Endothelial cell of umbilical vein (primary cell): ENCODE measurements around the gene COL1A1. TPM values are rescaled to one million over a fixed set of nuclear protein-coding genes. Genes with fewer than 3 reads are reported as not detected.

Experiments
- BruUV-seq: library from RNA; stranded (reverse); fragments of 400-500 nt; replicated peaks from 2 replicates; lab custom pipeline; 2021; lab: Mats Ljungman, UMichigan
- CTCF ChIA-PET: fragments of 300-600, 350-600 bp; sonication (Branson Sonifier 250); formaldehyde crosslinking; loops from one replicate; lab custom pipeline; 2021; ENCODE audit warnings: antibody characterized with exemption, inconsistent platforms; lab: Charles Lee
- POLR2A ChIA-PET: fragments of 300-600, 350-600 bp; sonication (Branson Sonifier 250); formaldehyde crosslinking; loops from one replicate; lab custom pipeline; 2021; ENCODE audit warnings: antibody characterized with exemption, inconsistent platforms; lab: Charles Lee
- DNase-seq: peaks from one replicate; pipeline ENCODE4 v3.0.0-alpha.2; 2011; ENCODE audit warnings: low read depth, low spot score
- FAIRE-seq: peaks from 2 replicates; lab custom pipeline; 2011; peaks lifted over from hg19 to GRCh38; lab: Jason Lieb, UNC
- H2AFZ ChIP-seq: 2 replicates; pipeline ENCODE4 v1.6.0; 2012; ENCODE audit warnings: low read depth, low read length, control low read depth, inconsistent platforms
- H3K27ac ChIP-seq: 2 replicates; pipeline ENCODE4 v1.5.1; 2011; ENCODE audit warnings: low read depth, mild to moderate bottlenecking, control low read depth, low read length, moderate library complexity; ENCODE audit not compliant: insufficient read depth
- H3K27me3 ChIP-seq, 2 experiments: 2 replicates each; pipeline versions ENCODE4 v1.6.0 to v1.6.1; 2011; ENCODE audit warnings: low read length in 2 of 2, mixed read lengths in 1 of 2; ENCODE audit not compliant: control insufficient read depth in 2 of 2, insufficient read depth in 2 of 2
- H3K36me3 ChIP-seq, 2 experiments: 2 replicates in 1 of 2; 3 replicates in 1 of 2; pipeline ENCODE4 v1.5.1; 2011; ENCODE audit warnings: low read length in 2 of 2, mild to moderate bottlenecking in 1 of 2, moderate library complexity in 1 of 2; ENCODE audit not compliant: control insufficient read depth in 2 of 2, insufficient read depth in 2 of 2; ENCODE audit errors: extremely low read depth in 1 of 2
- H3K4me1 ChIP-seq: 3 replicates; pipeline ENCODE4 v1.5.1; 2011; ENCODE audit warnings: mild to moderate bottlenecking, low read length; ENCODE audit not compliant: control insufficient read depth, insufficient read depth; ENCODE audit errors: extremely low read depth
- H3K4me2 ChIP-seq: 2 replicates; pipeline ENCODE4 v1.6.1; 2011; ENCODE audit warnings: low read length, control low read depth, mixed read lengths; ENCODE audit not compliant: insufficient read depth
- H3K4me3 ChIP-seq, 3 experiments: fragments of 200-600 bp in 1 of 3; sonication (generic), shearing (Covaris generic) in 1 of 3; replicated peaks in 1 of 3; 2 replicates each; pipeline ENCODE4 v1.5.1; 2011 to 2016; ENCODE audit warnings: control low read depth in 3 of 3, low read length in 3 of 3, mild to moderate bottlenecking in 2 of 3, inconsistent platforms in 1 of 3, low read depth in 1 of 3, moderate library complexity in 1 of 3; ENCODE audit not compliant: insufficient read depth in 1 of 3
- H3K79me2 ChIP-seq: 2 replicates; pipeline ENCODE4 v1.6.0; 2012; ENCODE audit warnings: low read length, inconsistent platforms; ENCODE audit not compliant: control insufficient read depth, insufficient read depth
- H3K9ac ChIP-seq: replicated peaks from 2 replicates; pipeline ENCODE3; 2011; ENCODE audit warnings: low read length, control low read depth; ENCODE audit not compliant: insufficient read depth; ENCODE audit errors: extremely low read depth
- H3K9me1 ChIP-seq: replicated peaks from 3 replicates; pipeline ENCODE4 v1.6.0; 2011; ENCODE audit warnings: mild to moderate bottlenecking, low read length; ENCODE audit not compliant: control insufficient read depth, insufficient read depth; ENCODE audit errors: extremely low read depth
- H3K9me3 ChIP-seq: replicated peaks from 2 replicates; pipeline ENCODE4 v1.5.1; 2012; ENCODE audit warnings: low read length, inconsistent platforms; ENCODE audit not compliant: control insufficient read depth, insufficient read depth
- H4K20me1 ChIP-seq: replicated peaks from 2 replicates; pipeline ENCODE3; 2011; ENCODE audit warnings: mild to moderate bottlenecking, low read length; ENCODE audit not compliant: control insufficient read depth, insufficient read depth; ENCODE audit errors: extremely low read depth
- CTCF ChIP-seq, 2 donors: IDR thresholded peaks; 1 replicate in 1 of 2; 2 replicates in 1 of 2; pipeline ENCODE4 v1.5.1; 2011; ENCODE audit warnings: low read length in 2 of 2, mild to moderate bottlenecking in 2 of 2, moderate library complexity in 2 of 2, control low read depth in 1 of 2, inconsistent platforms in 1 of 2, low read depth in 1 of 2; ENCODE audit not compliant: insufficient read depth in 1 of 2; ENCODE audit errors: extremely low read depth in 1 of 2
- EZH2 ChIP-seq: IDR thresholded peaks from 2 replicates; pipeline ENCODE4 v1.6.1; 2012; ENCODE audit warnings: borderline replicate concordance, low read depth, mild to moderate bottlenecking, moderate library complexity, low read length, inconsistent platforms; ENCODE audit not compliant: severe bottlenecking
- FOS ChIP-seq: IDR thresholded peaks from 2 replicates; pipeline ENCODE4 v1.6.1; 2011; ENCODE audit warnings: mild to moderate bottlenecking, low read length, moderate library complexity, borderline replicate concordance; ENCODE audit not compliant: insufficient read depth
- GATA2 ChIP-seq: IDR thresholded peaks from 2 replicates; pipeline ENCODE4 v1.7.0; 2011; ENCODE audit warnings: low read depth, mild to moderate bottlenecking, moderate library complexity, mixed read lengths, low read length; ENCODE audit not compliant: insufficient read length, insufficient read depth
- JUN ChIP-seq: IDR thresholded peaks from 2 replicates; pipeline ENCODE4 v1.6.1; 2011; ENCODE audit warnings: borderline replicate concordance, low read depth; ENCODE audit not compliant: insufficient read length, insufficient read depth
- MAX ChIP-seq: IDR thresholded peaks from 2 replicates; pipeline ENCODE4 v1.6.1; 2011; ENCODE audit not compliant: insufficient read depth, insufficient read length
- MYC ChIP-seq: IDR thresholded peaks from one replicate; pipeline ENCODE4 v1.6.1; 2011; ENCODE audit warnings: mild to moderate bottlenecking, low read depth, low read length
- POLR2A ChIP-seq: IDR thresholded peaks from 2 replicates; pipeline ENCODE4 v1.6.1; 2012; ENCODE audit warnings: low read depth, mild to moderate bottlenecking, control low read depth, low read length
- POLR2AphosphoS5 ChIP-seq: IDR thresholded peaks from 2 replicates; pipeline ENCODE4 v1.6.1; 2012; ENCODE audit warnings: low read depth, mild to moderate bottlenecking, control low read depth, low read length, moderate library complexity; ENCODE audit not compliant: insufficient read depth
- dilution Hi-C: fragments of 300-500 bp; cut with MboI; formaldehyde crosslinking; loops from one replicate; pipeline ENCODE4 v1.15.0; 2019; ENCODE audit warnings: low sequenced_read_pairs; ENCODE audit not compliant: extremely low pct_ligation_motif_present
- intact Hi-C: fragments of 100-400 bp; cut with micrococcal nuclease; formaldehyde crosslinking; loops from one replicate; pipeline ENCODE4 v1.10.0; 2022
- polyA plus RNA-seq, 4 experiments: library from polyadenylated mRNA; depleted of rRNA in 3 of 4; stranded (reverse) in 3 of 4; unstranded in 1 of 4; fragments of >200 nt; gene quantifications; 2 replicates each; pipeline versions ENCODE4 v1.2.1 to v1.2.3, GENCODE V29; 2011 to 2012; ENCODE audit warnings: missing spikeins in 1 of 4
- total RNA-seq: library from RNA; stranded (reverse); gene quantifications from 2 replicates; pipeline ENCODE4 v1.2.3, GENCODE V29; 2021

Gene COL1A1
- total and polyA plus RNA-seq, 2 donors (not counting 3 experiments of a cell fraction or from before 2014, with no cell fraction given), result 0.07 TPM

- TF ChIP-seq POLR2A (no peak), EZH2 (no peak), GATA2 (no peak), MYC (no peak), POLR2AphosphoS5 (no peak), JUN (no peak), MAX (no peak), CTCF (IDR thresholded peaks at IDR 0.05; ENCODE audit: extremely low read depth in 1 of 2, insufficient read depth in 1 of 2, low read depth in 1 of 2, low read length in 2 of 2) (no peak), FOS (no peak)
- Histone ChIP-seq H3K27me3 (no peaks in the 10 kb centered on the region), H3K27ac (no peak overlapping the region), H3K9ac (no peak overlapping the region), H3K4me2 (no peak overlapping the region), H4K20me1 (no peaks in the 10 kb centered on the region), H2AFZ (no peak overlapping the region), H3K36me3 (no peaks in the 10 kb centered on the region), H3K9me3 (no peaks in the 10 kb centered on the region), H3K79me2 (no peaks in the 10 kb centered on the region), H3K4me3 (no peak overlapping the region), H3K9me1 (no peaks in the 10 kb centered on the region), H3K4me1 (no peaks in the 10 kb centered on the region)
- no TSS peak for BruUV-seq
- intact Hi-C loops (no loop called here), dilution Hi-C loops (no loop called here)
- CTCF ChIA-PET, result no interaction called here
- FAIRE-seq (no peak), DNase-seq (no peak)
- POLR2A ChIA-PET, result no interaction called here
Measured at GRCh38 chr17:50189550-50190292, 11.7 kb downstream of the COL1A1 start.
